ENCODE measurements around the gene SETD1A.

The SETD1A gene

GRCh38 chr16:30953111-30953510 is 4.4 kb upstream of the SETD1A start:
- peaks cover 16% of the 10 kb centered on the region for H3K4me1 ChIP-seq (ENCODE audit: insufficient read depth, low read length)
- no peak overlapping the region for H2AFZ ChIP-seq (ENCODE audit: low read depth, low read length)
- H3K4me3 ChIP-seq (ENCODE audit: low read length), result no peak overlapping the region
- no peaks in the 10 kb centered on the region for H3K27me3 ChIP-seq (ENCODE audit: insufficient read depth, low read length)
- no peaks in the 10 kb centered on the region for H3K36me3 ChIP-seq (ENCODE audit: insufficient read depth, low read length)
- no peaks in the 10 kb centered on the region for H3K9me3 ChIP-seq (ENCODE audit: low read length)

- no peak overlapping the region for H2AFZ ChIP-seq (ENCODE audit: low read depth, low read length)
- H3K27me3 ChIP-seq (ENCODE audit: insufficient read depth, low read length), result no peaks in the 10 kb centered on the region
- H3K4me3 ChIP-seq (ENCODE audit: low read length), result no peak overlapping the region
- peaks cover 18% of the 10 kb centered on the region for H3K4me1 ChIP-seq (ENCODE audit: insufficient read depth, low read length)
- H3K36me3 ChIP-seq (ENCODE audit: insufficient read depth, low read length), result no peaks in the 10 kb centered on the region
- no peaks in the 10 kb centered on the region for H3K9me3 ChIP-seq (ENCODE audit: low read length)
Observed at GRCh38 chr16:30953511-30954124, 3.9 kb upstream of the SETD1A start.

- H2AFZ ChIP-seq (ENCODE audit: low read depth, low read length), result no peak overlapping the region
- H3K27me3 ChIP-seq (ENCODE audit: insufficient read depth, low read length), result no peaks in the 10 kb centered on the region
- H3K9me3 ChIP-seq (ENCODE audit: low read length), result no peaks in the 10 kb centered on the region
- H3K36me3 ChIP-seq (ENCODE audit: insufficient read depth, low read length), result peaks cover 13% of the 10 kb centered on the region
- no peak overlapping the region for H3K4me3 ChIP-seq (ENCODE audit: low read length)
- peaks cover 18% of the 10 kb centered on the region for H3K4me1 ChIP-seq (ENCODE audit: insufficient read depth, low read length)
Observed at GRCh38 chr16:30954993-30955392, 2.6 kb upstream of the SETD1A start.

- peak overlapping the region; percentile 67 for H3K4me3 ChIP-seq (ENCODE audit: low read length)
- no peaks in the 10 kb centered on the region for H3K27me3 ChIP-seq (ENCODE audit: insufficient read depth, low read length)
- peak overlapping the region; percentile 68 for H2AFZ ChIP-seq (ENCODE audit: low read depth, low read length)
- H3K4me1 ChIP-seq (ENCODE audit: insufficient read depth, low read length), result peaks cover 8% of the 10 kb centered on the region
- no peaks in the 10 kb centered on the region for H3K9me3 ChIP-seq (ENCODE audit: low read length)
- H3K36me3 ChIP-seq (ENCODE audit: insufficient read depth, low read length), result peaks cover 31% of the 10 kb centered on the region
Observed at GRCh38 chr16:30956601-30957455, 726 bp upstream of the SETD1A start.

- Histone ChIP-seq H3K4me1 (ENCODE audit: insufficient read depth, low read length) (peaks cover 8% of the 10 kb centered on the region), H3K9me3 (ENCODE audit: low read length) (no peaks in the 10 kb centered on the region)
Observed at GRCh38 chr16:30958175-30959079, 873 bp downstream of the SETD1A start.

GRCh38 chr16:30961384-30961783 is 3.8 kb downstream of the SETD1A start:
- Histone ChIP-seq H3K4me3 (ENCODE audit: low read length) (no peak overlapping the region), H3K36me3 (ENCODE audit: insufficient read depth, low read length) (peaks cover 70% of the 10 kb centered on the region), H3K27me3 (ENCODE audit: insufficient read depth, low read length) (no peaks in the 10 kb centered on the region), H3K4me1 (ENCODE audit: insufficient read depth, low read length) (peaks cover 8% of the 10 kb centered on the region), H2AFZ (ENCODE audit: low read depth, low read length) (no peak overlapping the region), H3K9me3 (ENCODE audit: low read length) (no peaks in the 10 kb centered on the region)

More at GRCh38 chr16:30958175-30959079, 873 bp downstream of the SETD1A start:
- H3K4me3 ChIP-seq (ENCODE audit: low read length), result peak overlapping the region; percentile 67
- H2AFZ ChIP-seq (ENCODE audit: low read depth, low read length), result no peak overlapping the region
- H3K27me3 ChIP-seq (ENCODE audit: insufficient read depth, low read length), result no peaks in the 10 kb centered on the region
- H3K36me3 ChIP-seq (ENCODE audit: insufficient read depth, low read length), result peaks cover 44% of the 10 kb centered on the region

- no peak overlapping the region for H2AFZ ChIP-seq (ENCODE audit: low read depth, low read length)
- peaks cover 86% of the 10 kb centered on the region for H3K36me3 ChIP-seq (ENCODE audit: insufficient read depth, low read length)
- H3K27me3 ChIP-seq (ENCODE audit: insufficient read depth, low read length), result no peaks in the 10 kb centered on the region
- H3K4me1 ChIP-seq (ENCODE audit: insufficient read depth, low read length), result peaks cover 1% of the 10 kb centered on the region
- H3K9me3 ChIP-seq (ENCODE audit: low read length), result no peaks in the 10 kb centered on the region
- H3K4me3 ChIP-seq (ENCODE audit: low read length), result no peak overlapping the region
Observed at GRCh38 chr16:30963925-30964511, 6.5 kb downstream of the SETD1A start.

- no peak overlapping the region for H2AFZ ChIP-seq (ENCODE audit: low read depth, low read length)
- H3K4me1 ChIP-seq (ENCODE audit: insufficient read depth, low read length), result no peaks in the 10 kb centered on the region
- no peaks in the 10 kb centered on the region for H3K27me3 ChIP-seq (ENCODE audit: insufficient read depth, low read length)
- H3K9me3 ChIP-seq (ENCODE audit: low read length), result no peaks in the 10 kb centered on the region
- H3K36me3 ChIP-seq (ENCODE audit: insufficient read depth, low read length), result peaks cover 86% of the 10 kb centered on the region
- no peak overlapping the region for H3K4me3 ChIP-seq (ENCODE audit: low read length)
Observed at GRCh38 chr16:30964574-30965226, 7.1 kb downstream of the SETD1A start.

GRCh38 chr16:30965436-30965835 is 7.9 kb downstream of the SETD1A start:
- Histone ChIP-seq H3K9me3 (ENCODE audit: low read length) (no peaks in the 10 kb centered on the region), H3K4me3 (ENCODE audit: low read length) (no peak overlapping the region), H3K36me3 (ENCODE audit: insufficient read depth, low read length) (peaks cover 82% of the 10 kb centered on the region), H3K27me3 (ENCODE audit: insufficient read depth, low read length) (no peaks in the 10 kb centered on the region), H2AFZ (ENCODE audit: low read depth, low read length) (no peak overlapping the region), H3K4me1 (ENCODE audit: insufficient read depth, low read length) (no peaks in the 10 kb centered on the region)

GRCh38 chr16:30966033-30966619 is 8.6 kb downstream of the SETD1A start:
- no peak overlapping the region for H3K4me3 ChIP-seq (ENCODE audit: low read length)
- no peaks in the 10 kb centered on the region for H3K4me1 ChIP-seq (ENCODE audit: insufficient read depth, low read length)
- H3K9me3 ChIP-seq (ENCODE audit: low read length), result no peaks in the 10 kb centered on the region
- H3K27me3 ChIP-seq (ENCODE audit: insufficient read depth, low read length), result no peaks in the 10 kb centered on the region
- H3K36me3 ChIP-seq (ENCODE audit: insufficient read depth, low read length), result peaks cover 83% of the 10 kb centered on the region
- H2AFZ ChIP-seq (ENCODE audit: low read depth, low read length), result no peak overlapping the region

GRCh38 chr16:30967795-30968194 is 10.2 kb downstream of the SETD1A start:
- no peaks in the 10 kb centered on the region for H3K4me1 ChIP-seq (ENCODE audit: insufficient read depth, low read length)
- H3K27me3 ChIP-seq (ENCODE audit: insufficient read depth, low read length), result no peaks in the 10 kb centered on the region
- no peaks in the 10 kb centered on the region for H3K9me3 ChIP-seq (ENCODE audit: low read length)
- H2AFZ ChIP-seq (ENCODE audit: low read depth, low read length), result no peak overlapping the region
- peaks cover 81% of the 10 kb centered on the region for H3K36me3 ChIP-seq (ENCODE audit: insufficient read depth, low read length)
- H3K4me3 ChIP-seq (ENCODE audit: low read length), result no peak overlapping the region

- Histone ChIP-seq H3K27me3 (ENCODE audit: insufficient read depth, low read length) (no peaks in the 10 kb centered on the region), H3K9me3 (ENCODE audit: low read length) (no peaks in the 10 kb centered on the region), H3K4me3 (ENCODE audit: low read length) (no peak overlapping the region), H3K36me3 (ENCODE audit: insufficient read depth, low read length) (peaks cover 84% of the 10 kb centered on the region), H2AFZ (ENCODE audit: low read depth, low read length) (no peak overlapping the region), H3K4me1 (ENCODE audit: insufficient read depth, low read length) (no peaks in the 10 kb centered on the region)
Observed at GRCh38 chr16:30969246-30969842, 11.8 kb downstream of the SETD1A start.
